C4-2B (cell line): ENCODE results near the gene EPN1.

Source experiments
- H3K27ac ChIP-seq: fragments of 450-650 bp; 2 replicates; pipeline ENCODE4 v1.5.1; 2017
- ZFX ChIP-seq: fragments of 450-650 bp; IDR thresholded peaks from 2 replicates; pipeline ENCODE4 v1.6.1; 2017
- TF ChIP-seq, protein P1 (sequence below): fragments of 450-650 bp; conservative IDR thresholded peaks from 2 replicates; pipeline ENCODE4 v1.5.1; 2017; ENCODE audit warnings: mild to moderate bottlenecking

Gene EPN1

DNA sequence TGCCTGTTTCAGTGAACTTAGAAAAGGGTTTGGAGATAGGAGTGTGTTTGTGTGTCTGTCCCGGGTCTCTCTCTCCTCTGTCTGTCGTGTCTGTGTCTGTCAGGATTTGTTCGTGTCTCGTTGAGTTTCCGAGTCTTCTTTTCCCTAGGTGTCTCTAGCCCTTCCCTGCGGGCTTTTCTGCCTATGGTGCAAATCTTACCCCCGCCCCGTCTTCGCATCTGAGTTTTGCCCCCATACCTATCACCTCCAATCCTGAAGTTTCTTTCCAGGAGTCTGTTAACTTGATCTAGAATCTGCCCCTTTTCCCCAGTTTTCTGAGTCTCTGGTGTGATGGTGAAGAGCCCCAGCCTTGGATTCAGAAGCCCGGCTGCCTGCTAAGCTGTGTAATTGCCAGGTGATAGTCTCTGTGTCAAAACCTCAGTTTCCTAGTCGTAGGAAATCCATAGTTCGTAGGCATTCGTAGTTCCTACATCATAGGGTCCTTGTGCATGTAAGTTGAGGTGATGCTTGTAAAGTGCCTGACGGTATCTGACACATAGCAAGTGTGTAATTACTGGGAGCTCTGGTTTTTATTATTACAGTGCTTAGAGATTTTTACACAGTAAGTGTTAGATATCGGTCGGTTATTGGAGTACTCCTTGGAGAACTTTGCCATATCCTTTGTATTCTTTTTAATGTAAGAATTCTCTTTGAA lies 782 bp downstream of the EPN1 start:
- no peak; the same call in 1 of the 2 replicates for TF ChIP-seq ZFX
- TF ChIP-seq, protein P1, sequence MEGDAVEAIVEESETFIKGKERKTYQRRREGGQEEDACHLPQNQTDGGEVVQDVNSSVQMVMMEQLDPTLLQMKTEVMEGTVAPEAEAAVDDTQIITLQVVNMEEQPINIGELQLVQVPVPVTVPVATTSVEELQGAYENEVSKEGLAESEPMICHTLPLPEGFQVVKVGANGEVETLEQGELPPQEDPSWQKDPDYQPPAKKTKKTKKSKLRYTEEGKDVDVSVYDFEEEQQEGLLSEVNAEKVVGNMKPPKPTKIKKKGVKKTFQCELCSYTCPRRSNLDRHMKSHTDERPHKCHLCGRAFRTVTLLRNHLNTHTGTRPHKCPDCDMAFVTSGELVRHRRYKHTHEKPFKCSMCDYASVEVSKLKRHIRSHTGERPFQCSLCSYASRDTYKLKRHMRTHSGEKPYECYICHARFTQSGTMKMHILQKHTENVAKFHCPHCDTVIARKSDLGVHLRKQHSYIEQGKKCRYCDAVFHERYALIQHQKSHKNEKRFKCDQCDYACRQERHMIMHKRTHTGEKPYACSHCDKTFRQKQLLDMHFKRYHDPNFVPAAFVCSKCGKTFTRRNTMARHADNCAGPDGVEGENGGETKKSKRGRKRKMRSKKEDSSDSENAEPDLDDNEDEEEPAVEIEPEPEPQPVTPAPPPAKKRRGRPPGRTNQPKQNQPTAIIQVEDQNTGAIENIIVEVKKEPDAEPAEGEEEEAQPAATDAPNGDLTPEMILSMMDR, result no peak
- peak overlapping the region; percentile 98 for H3K27ac ChIP-seq

DNA sequence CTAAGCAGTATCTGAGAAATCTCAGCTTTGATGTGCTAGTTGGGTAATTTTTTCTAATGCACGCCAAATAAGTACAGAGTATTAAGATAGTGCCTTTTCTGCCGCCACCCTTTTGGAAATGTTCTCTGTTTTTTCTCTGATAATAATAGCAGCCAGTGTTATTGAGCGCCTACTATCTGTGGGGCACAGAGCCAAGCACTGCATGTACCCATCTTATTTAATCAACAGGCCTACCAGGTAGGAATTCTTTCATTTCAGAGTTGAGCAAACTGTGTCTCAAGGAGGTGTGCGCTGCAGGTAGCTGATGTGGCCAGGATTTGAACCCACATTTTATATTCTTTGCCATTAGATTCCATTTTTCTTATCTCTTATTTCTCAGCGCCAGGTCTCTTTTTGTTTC lies 1.4 kb downstream of the EPN1 start:
- H3K27ac ChIP-seq, result peak overlapping the region; percentile 80
- no peak for TF ChIP-seq ZFX
- TF ChIP-seq, protein P1, result no peak; the same call in 1 of the 2 replicates

DNA sequence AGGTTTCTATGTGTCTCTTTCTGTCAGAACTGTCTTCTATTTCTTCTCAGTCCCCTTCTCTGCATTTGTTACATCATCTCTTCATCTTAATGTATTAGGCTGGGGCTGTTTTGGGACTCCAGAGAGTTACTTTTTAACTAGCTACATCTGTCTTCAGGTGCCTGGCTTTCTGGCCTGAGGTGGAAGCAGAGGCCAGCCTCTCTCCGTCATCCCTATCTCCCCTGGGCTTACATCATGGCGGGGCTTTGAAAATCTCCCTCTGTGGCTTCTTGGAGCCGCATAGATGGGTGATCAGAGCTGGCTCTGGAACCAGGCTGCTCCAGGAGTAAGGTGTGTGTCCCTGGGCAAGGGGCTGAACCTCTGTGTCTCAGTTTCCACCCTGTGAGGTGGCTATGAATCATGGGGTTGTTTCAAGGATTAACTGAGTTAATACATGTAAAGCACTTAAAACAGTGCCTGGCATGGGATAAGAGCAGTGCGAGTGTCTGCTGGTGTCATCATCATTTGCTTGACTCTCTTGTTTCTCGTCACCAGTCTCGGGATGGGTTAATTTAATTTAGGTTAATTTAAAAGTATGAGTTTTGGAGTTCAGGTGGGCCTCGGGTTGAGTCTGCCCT lies 2.0 kb downstream of the EPN1 start:
- TF ChIP-seq ZFX, result no peak
- TF ChIP-seq, protein P1, result no peak
- H3K27ac ChIP-seq, result peak overlapping the region; percentile 80

DNA sequence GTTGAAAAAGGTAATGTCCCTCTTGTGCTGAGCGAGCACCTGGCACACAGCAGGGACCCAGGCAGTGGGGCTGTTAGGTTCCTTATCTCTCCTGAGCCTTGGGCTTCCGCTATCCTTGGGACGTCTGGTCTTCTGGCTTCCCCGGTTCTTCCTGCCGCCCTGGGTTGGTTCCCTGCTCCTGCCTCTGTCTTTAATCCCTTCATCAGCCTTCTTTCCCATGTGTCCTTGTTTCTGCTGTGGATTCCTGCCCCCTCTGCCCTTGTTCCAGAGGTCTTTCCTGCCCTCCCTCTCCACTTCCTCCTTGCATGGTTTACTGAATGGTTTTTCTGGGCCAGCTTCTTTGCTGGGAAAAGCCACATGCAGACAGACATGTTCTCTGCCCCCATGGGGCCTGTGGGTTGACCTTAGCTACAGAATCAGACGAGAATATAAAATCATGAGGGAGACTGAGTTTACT lies 2.6 kb downstream of the EPN1 start:
- peak overlapping the region; percentile 80 for H3K27ac ChIP-seq
- TF ChIP-seq ZFX, result no peak
- TF ChIP-seq, protein P1, result no peak

DNA sequence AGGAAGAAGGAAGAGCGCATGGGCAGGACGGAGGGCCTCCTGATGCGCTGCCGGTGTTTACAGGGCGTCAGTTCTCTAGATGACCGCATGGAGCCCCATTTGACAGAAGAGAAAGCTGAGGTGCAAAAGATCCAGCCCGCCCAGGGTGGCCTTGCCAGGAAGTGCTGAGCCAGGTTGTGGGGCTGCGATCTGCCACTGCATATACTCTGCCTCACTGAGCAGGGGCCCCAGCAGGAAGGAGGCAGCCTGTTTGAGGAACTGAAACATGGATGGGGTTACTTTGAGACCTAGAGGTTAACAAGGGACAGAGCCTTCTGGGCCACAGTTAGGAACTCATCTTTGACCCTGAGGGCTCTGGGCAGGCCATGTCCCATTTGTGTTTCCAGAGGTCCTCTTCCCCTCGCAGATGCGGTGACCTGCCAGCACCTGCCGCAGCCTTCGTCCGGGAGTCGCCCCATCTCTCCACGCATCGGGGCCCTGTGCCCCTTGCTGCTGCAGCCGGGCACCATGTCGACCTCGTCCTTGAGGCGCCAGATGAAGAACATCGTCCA lies 3.2 kb downstream of the EPN1 start:
- TF ChIP-seq ZFX, result no peak
- TF ChIP-seq, protein P1, result no peak
- H3K27ac ChIP-seq, result peak overlapping the region; percentile 80

DNA sequence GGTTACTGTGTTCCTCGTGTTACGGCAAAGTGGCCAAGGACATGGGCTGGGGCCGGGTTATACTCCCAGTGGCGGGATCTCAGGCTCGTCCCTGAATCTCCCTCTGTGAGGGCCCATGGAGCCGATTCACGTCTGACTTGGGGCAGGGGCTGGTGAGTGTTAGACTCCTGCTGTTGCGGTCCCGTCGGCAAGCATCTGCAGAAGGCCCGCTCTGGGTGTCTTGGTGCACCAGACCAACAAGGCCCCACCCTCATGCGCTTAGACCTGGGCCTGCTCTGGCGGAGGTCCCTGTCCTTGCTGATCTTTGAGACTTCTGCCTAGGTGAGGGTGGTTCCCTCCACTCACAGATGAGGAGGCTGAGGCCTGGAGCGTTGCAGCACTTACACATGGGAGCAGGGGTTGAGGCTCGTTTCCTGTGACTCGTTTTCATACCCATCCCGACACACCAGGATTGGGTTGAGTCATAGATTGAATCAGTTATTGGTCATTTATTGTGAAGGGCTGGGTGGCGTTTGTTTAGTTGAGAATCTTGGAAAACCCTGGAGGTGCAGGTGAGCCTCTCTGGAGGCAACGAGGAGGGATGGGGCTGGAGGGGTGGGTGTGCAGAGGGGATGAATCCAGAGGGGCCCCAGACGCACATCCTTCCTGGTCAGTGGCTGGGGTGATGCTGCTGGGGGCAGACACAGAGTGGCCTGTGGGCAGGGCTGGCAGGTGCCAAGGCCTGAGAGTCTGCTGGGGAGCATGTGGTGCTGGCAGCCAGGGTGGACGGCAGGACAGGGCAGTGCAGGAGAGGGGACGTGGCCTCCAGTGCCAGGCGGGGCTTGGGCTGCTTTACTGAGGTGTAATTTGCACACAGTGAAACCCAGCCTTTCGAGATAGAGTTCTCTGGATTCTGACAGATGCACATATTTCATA lies 4.6 kb downstream of the EPN1 start:
- TF ChIP-seq, protein P1, result no peak
- no peak for TF ChIP-seq ZFX
- no peak overlapping the region for H3K27ac ChIP-seq
